ENCODE measurements around the gene NFKB1. TPM values are rescaled to one million over a fixed set of nuclear protein-coding genes. Genes with fewer than 3 reads are reported as not detected.

Gene NFKB1
- total and polyA plus RNA-seq, 2 donors (not counting 1 experiment from before 2014, with no cell fraction given) = 32.0 to 88.1 TPM

DNA sequence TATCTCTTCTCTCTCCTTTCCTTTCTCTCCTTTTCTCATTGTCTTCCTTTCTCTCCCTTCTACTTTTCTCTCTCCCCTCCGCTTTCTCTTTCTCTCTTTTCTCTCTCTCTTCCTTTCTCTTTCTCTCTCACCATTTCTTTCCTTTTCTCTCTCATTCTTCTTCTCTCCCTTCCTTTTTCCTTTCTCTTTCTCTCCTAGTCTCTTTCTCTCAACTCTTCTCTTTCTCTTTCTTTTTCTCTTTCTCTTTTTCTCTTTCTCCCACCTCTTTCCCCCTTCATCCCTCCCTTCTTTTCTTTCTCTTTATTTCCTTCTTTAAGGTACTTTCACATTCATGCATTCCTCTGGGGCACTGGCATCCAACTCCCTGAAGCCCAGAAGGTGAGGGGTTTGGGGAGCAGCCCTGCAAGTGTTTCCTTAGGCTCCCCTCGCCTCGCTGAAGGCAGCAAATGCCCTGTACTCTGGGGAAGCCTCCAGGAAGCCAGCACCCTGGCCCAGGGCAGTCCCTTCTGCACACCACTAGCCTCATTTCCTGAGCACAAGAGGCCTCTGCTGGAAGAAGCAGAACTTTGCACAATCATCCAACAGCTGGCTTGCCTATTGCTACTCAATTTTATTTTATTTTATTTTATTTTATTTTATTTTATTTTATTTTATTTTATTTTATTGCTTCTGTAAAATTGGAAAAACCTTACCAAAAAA is 124.2 kb downstream of the NFKB1 start:
- POLR2A ChIA-PET = interaction anchor here (0.6 kb wide), 1 partner anchor 127 kb away, joined by 3 read pairs; no protein-coding TSS in a partner anchor
- Mint-ChIP-seq H3K9me3 (ENCODE audit: insufficient read depth) (no peaks in the 10 kb centered on the region), H3K4me3 (no peak overlapping the region), H3K4me1 (peaks cover 3% of the 10 kb centered on the region), H3K27ac (no peak overlapping the region), H3K27me3 (no peaks in the 10 kb centered on the region)
- ATAC-seq (ENCODE audit: low read depth) (peak; percentile 66), DNase-seq (peak; percentile 60)
- Histone ChIP-seq H3K4me1 (ENCODE audit: control insufficient read depth in 2 of 2, insufficient read depth in 2 of 2, low read length in 2 of 2) (peaks cover 3 to 9% of the 10 kb centered on the region in 2 donors), H3K79me2 (ENCODE audit: control insufficient read depth, insufficient read depth, low read length) (no peaks in the 10 kb centered on the region), H4K20me1 (ENCODE audit: control insufficient read depth, insufficient read depth, low read length, poor library complexity, severe bottlenecking) (no peaks in the 10 kb centered on the region), H3K9ac (ENCODE audit: low read length) (peak overlapping the region; percentile 23), H3K36me3 (replicated peaks in 1 of 2; ENCODE audit: control extremely low read depth in 1 of 2, control insufficient read depth in 1 of 2, extremely low read depth in 1 of 2, insufficient read depth in 2 of 2, low read length in 1 of 2) (no peaks in the 10 kb centered on the region), H3K4me2 (replicated peaks; ENCODE audit: low read depth, low read length, poor library complexity, severe bottlenecking) (peak overlapping the region; percentile 65), H3K4me3 (ENCODE audit: control extremely low read depth in 1 of 5, extremely low read depth in 1 of 5, insufficient read depth in 1 of 5, low read depth in 2 of 5, low read length in 4 of 5) (no peak overlapping the region), H3K27me3 (replicated peaks in 1 of 4; ENCODE audit: control extremely low read depth in 1 of 4, control insufficient read depth in 3 of 4, insufficient read depth in 4 of 4, low read length in 3 of 4) (no peaks in the 10 kb centered on the region), H3K9me3 (ENCODE audit: control extremely low read depth in 1 of 3, control insufficient read depth in 2 of 3, insufficient read depth in 1 of 3, low read length in 2 of 3) (no peaks in the 10 kb centered on the region), H2AFZ (ENCODE audit: insufficient read depth, low read depth, low read length, poor library complexity, severe bottlenecking) (peak overlapping the region; percentile 81), H3K27ac (ENCODE audit: low read length in 2 of 2) (peak overlapping the region in 1 of 2 donors; percentile 33)
- no peak for TF ChIP-seq EZH2 (IDR thresholded peaks at IDR 0.05; ENCODE audit: borderline replicate concordance, insufficient read depth, low read depth, low read length, poor library complexity, severe bottlenecking)
- TF ChIP-seq, protein P1, sequence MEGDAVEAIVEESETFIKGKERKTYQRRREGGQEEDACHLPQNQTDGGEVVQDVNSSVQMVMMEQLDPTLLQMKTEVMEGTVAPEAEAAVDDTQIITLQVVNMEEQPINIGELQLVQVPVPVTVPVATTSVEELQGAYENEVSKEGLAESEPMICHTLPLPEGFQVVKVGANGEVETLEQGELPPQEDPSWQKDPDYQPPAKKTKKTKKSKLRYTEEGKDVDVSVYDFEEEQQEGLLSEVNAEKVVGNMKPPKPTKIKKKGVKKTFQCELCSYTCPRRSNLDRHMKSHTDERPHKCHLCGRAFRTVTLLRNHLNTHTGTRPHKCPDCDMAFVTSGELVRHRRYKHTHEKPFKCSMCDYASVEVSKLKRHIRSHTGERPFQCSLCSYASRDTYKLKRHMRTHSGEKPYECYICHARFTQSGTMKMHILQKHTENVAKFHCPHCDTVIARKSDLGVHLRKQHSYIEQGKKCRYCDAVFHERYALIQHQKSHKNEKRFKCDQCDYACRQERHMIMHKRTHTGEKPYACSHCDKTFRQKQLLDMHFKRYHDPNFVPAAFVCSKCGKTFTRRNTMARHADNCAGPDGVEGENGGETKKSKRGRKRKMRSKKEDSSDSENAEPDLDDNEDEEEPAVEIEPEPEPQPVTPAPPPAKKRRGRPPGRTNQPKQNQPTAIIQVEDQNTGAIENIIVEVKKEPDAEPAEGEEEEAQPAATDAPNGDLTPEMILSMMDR (IDR thresholded peaks at IDR 0.05) = peak; percentile 42
- intact Hi-C loops (cut with micrococcal nuclease) = loop anchor here (1.0 kb wide), 2 partner anchors 176 to 194 kb away; no protein-coding TSS in a partner anchor
- CTCF ChIA-PET = interaction anchor here (0.6 to 3.3 kb wide), 7 partner anchors 11 to 466 kb away, joined by 3 to 18 read pairs (median 3); no protein-coding TSS in a partner anchor
- 32% methylated on average over 3 of the region's 3 CpGs for WGBS (ENCODE audit: insufficient coverage)

Data from B cell (primary cell).